H9 (cell line): Measurements from ENCODE around the gene DMXL1. TPM values are rescaled to one million over a fixed set of nuclear protein-coding genes. Genes with fewer than 3 reads are reported as not detected.

Experiments
- DNase-seq: peaks from one replicate; pipeline ENCODE4 v3.0.0-alpha.2; 2017
- H2AFZ ChIP-seq: one replicate; pipeline ENCODE4 v1.6.1; 2013; ENCODE audit warnings: mild to moderate bottlenecking, low read length, control low read depth, moderate library complexity
- H2AK5ac ChIP-seq: 2 replicates; pipeline ENCODE4 v1.6.1; 2013; ENCODE audit warnings: low read length, control low read depth, mixed read lengths; ENCODE audit not compliant: insufficient read length
- H2BK120ac ChIP-seq: one replicate; pipeline ENCODE4 v1.6.1; 2013; ENCODE audit warnings: low read depth, mild to moderate bottlenecking, low read length, control low read depth, inconsistent platforms; ENCODE audit not compliant: poor library complexity, severe bottlenecking
- H2BK12ac ChIP-seq: 2 replicates; pipeline ENCODE4 v1.6.1; 2013; ENCODE audit warnings: low read length, control low read depth, mixed read lengths, low read depth; ENCODE audit not compliant: insufficient read length
- H2BK15ac ChIP-seq: 2 replicates; pipeline ENCODE4 v1.6.1; 2013; ENCODE audit warnings: low read depth, low read length, control low read depth
- H2BK20ac ChIP-seq: one replicate; pipeline ENCODE4 v1.6.1; 2013; ENCODE audit warnings: low read depth, mild to moderate bottlenecking, low read length, control low read depth, inconsistent platforms; ENCODE audit not compliant: poor library complexity, severe bottlenecking
- H2BK5ac ChIP-seq: 2 replicates; pipeline ENCODE4 v1.6.1; 2013; ENCODE audit warnings: low read length, control low read depth, mixed read lengths; ENCODE audit not compliant: insufficient read length
- H3K14ac ChIP-seq: 2 replicates; pipeline ENCODE4 v1.6.1; 2013; ENCODE audit warnings: low read length, control low read depth; ENCODE audit not compliant: insufficient read depth
- H3K18ac ChIP-seq: 2 replicates; pipeline ENCODE4 v1.6.1; 2013; ENCODE audit warnings: low read depth, mild to moderate bottlenecking, mixed read lengths, low read length, control low read depth; ENCODE audit not compliant: insufficient read length
- H3K23ac ChIP-seq: 2 replicates; pipeline ENCODE4 v1.6.1; 2013; ENCODE audit warnings: low read length, control low read depth, mixed read lengths, low read depth; ENCODE audit not compliant: insufficient read length
- H3K23me2 ChIP-seq: 2 replicates; pipeline ENCODE4 v1.6.1; 2013; ENCODE audit warnings: low read depth, mild to moderate bottlenecking, mixed read lengths, low read length, control low read depth; ENCODE audit not compliant: insufficient read length, poor library complexity, severe bottlenecking
- H3K27ac ChIP-seq: 2 replicates; pipeline ENCODE4 v1.5.1; 2013; ENCODE audit warnings: low read length, control low read depth, mixed read lengths, low read depth; ENCODE audit not compliant: insufficient read length
- H3K27me3 ChIP-seq: 2 replicates; pipeline ENCODE4 v1.6.1; 2013; ENCODE audit warnings: low read length, control low read depth, inconsistent platforms; ENCODE audit not compliant: insufficient read depth
- H3K4ac ChIP-seq: 2 replicates; pipeline ENCODE4 v1.6.1; 2013; ENCODE audit warnings: low read depth, mild to moderate bottlenecking, control low read depth, inconsistent platforms, low read length, moderate library complexity
- H3K4me1 ChIP-seq: 2 replicates; pipeline ENCODE4 v1.6.1; 2013; ENCODE audit warnings: low read length, control low read depth, inconsistent platforms; ENCODE audit not compliant: insufficient read depth
- H3K4me2 ChIP-seq: 2 replicates; pipeline ENCODE4 v1.6.1; 2013; ENCODE audit warnings: low read length, control low read depth, mixed read lengths; ENCODE audit not compliant: insufficient read length, insufficient read depth
- H3K56ac ChIP-seq: 2 replicates; pipeline ENCODE4 v1.6.1; 2013; ENCODE audit warnings: low read depth, mild to moderate bottlenecking, mixed read lengths, low read length, control low read depth; ENCODE audit not compliant: insufficient read length
- H3K79me1 ChIP-seq: 2 replicates; pipeline ENCODE4 v1.6.1; 2013; ENCODE audit warnings: low read depth, mild to moderate bottlenecking, moderate library complexity, low read length, control low read depth, inconsistent platforms; ENCODE audit not compliant: insufficient read depth, poor library complexity, severe bottlenecking
- H3K79me2 ChIP-seq: 2 replicates; pipeline ENCODE4 v1.6.1; 2013; ENCODE audit warnings: low read length, control low read depth, inconsistent platforms; ENCODE audit not compliant: insufficient read depth
- H3K9ac ChIP-seq: 2 replicates; pipeline ENCODE4 v1.6.1; 2013; ENCODE audit warnings: low read length, control low read depth, mixed read lengths; ENCODE audit not compliant: insufficient read length; ENCODE audit errors: extremely low read depth
- H3K9me3 ChIP-seq: one replicate; pipeline ENCODE4 v1.6.1; 2013; ENCODE audit warnings: low read depth, low read length, inconsistent platforms; ENCODE audit not compliant: control insufficient read depth
- H3T11ph ChIP-seq: one replicate; pipeline ENCODE4 v1.6.1; 2013; ENCODE audit warnings: mild to moderate bottlenecking, low read length, control low read depth, inconsistent platforms
- H4K20me1 ChIP-seq: one replicate; pipeline ENCODE4 v1.6.1; 2013; ENCODE audit not compliant: control insufficient read depth, insufficient read length, insufficient read depth
- H4K5ac ChIP-seq: 2 replicates; pipeline ENCODE4 v1.6.1; 2013; ENCODE audit warnings: low read depth, mild to moderate bottlenecking, mixed read lengths, low read length, control low read depth; ENCODE audit not compliant: insufficient read length
- H4K8ac ChIP-seq: replicated peaks from 2 replicates; pipeline ENCODE4 v1.6.1; 2013; ENCODE audit warnings: low read length, control low read depth, mixed read lengths, low read depth; ENCODE audit not compliant: insufficient read length
- H4K91ac ChIP-seq: 2 replicates; pipeline ENCODE4 v1.6.1; 2013; ENCODE audit warnings: low read depth, mild to moderate bottlenecking, moderate library complexity, mixed read lengths, low read length, control low read depth; ENCODE audit not compliant: insufficient read length
- H3K27ac Mint-ChIP-seq, 3 experiments: 2 replicates in 2 of 3; 3 replicates in 1 of 3; pipeline ENCODE4 v1.8.0; 2020 to 2021; ENCODE audit warnings: mixed read lengths in 3 of 3, mild to moderate bottlenecking in 1 of 3, moderate library complexity in 1 of 3
- H3K27me3 Mint-ChIP-seq: 2 replicates; pipeline ENCODE4 v1.8.0; 2021; ENCODE audit warnings: low read depth, mild to moderate bottlenecking, moderate library complexity, mixed read lengths
- H3K36me3 Mint-ChIP-seq, 3 experiments: 2 replicates in 2 of 3; 3 replicates in 1 of 3; pipeline ENCODE4 v1.8.0; 2020 to 2021; ENCODE audit warnings: low read depth in 3 of 3, mixed read lengths in 3 of 3; ENCODE audit not compliant: insufficient read depth in 1 of 3
- H3K4me1 Mint-ChIP-seq, 2 experiments: 2 replicates each; pipeline ENCODE4 v1.8.0; 2020; ENCODE audit warnings: mixed read lengths in 2 of 2
- H3K4me3 Mint-ChIP-seq, 2 experiments: 2 replicates in 1 of 2; 3 replicates in 1 of 2; pipeline ENCODE4 v1.8.0; 2020 to 2021; ENCODE audit warnings: mild to moderate bottlenecking in 2 of 2, mixed read lengths in 2 of 2, moderate library complexity in 1 of 2
- H3K9me3 Mint-ChIP-seq, 2 experiments: 2 replicates in 1 of 2; 3 replicates in 1 of 2; pipeline ENCODE4 v1.8.0; 2020; ENCODE audit warnings: mild to moderate bottlenecking in 2 of 2, mixed read lengths in 2 of 2, moderate library complexity in 1 of 2
- WGBS: extraction: QIAGEN DNeasy Blood & Tissue Kit; methylation state at CpG from one replicate; pipeline ENCODE4 v1.1.7; 2013; ENCODE audit warnings: missing lambda C conversion rate, low lambda C conversion rate, mixed read lengths; ENCODE audit not compliant: insufficient read length; ENCODE audit errors: extremely low coverage; 5-methylcytosine and 5-hydroxymethylcytosine counted together
- total RNA-seq: library from RNA; stranded (reverse); gene quantifications from 2 replicates; pipeline ENCODE4 v1.2.1, GENCODE V29; 2021
- TF ChIP-seq, protein P1 (sequence below): fragments of 200-600 bp; sonication (generic); conservative IDR thresholded peaks from 3 replicates; pipeline ENCODE4 v1.8.0; 2021; ENCODE audit warnings: antibody characterized with exemption, mild to moderate bottlenecking

The DMXL1 gene
- total RNA-seq, 1 experiment from 2014 or later, result 63.5 TPM

DNA sequence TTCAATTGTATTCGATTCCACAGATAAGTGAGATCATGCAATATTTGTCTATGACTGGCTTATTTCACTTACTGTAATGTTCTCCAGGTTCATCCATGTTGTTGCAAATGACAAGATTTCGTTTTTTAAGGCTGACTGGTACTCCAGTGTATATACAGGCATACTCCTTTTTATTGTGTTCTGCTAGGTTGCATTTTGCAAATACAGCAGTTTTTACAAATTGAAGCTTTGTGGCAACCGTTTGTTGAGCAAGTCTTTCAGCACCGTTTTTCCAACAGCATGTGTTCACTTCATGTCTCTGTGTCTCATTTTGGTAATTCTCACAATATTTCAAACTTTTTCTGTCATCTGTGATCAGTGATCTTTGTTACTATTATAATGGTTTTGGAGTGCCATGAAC is 82.7 kb downstream of the DMXL1 start:
- Histone ChIP-seq H3K4me1 (no peaks in the 10 kb centered on the region), H2BK12ac (no peak overlapping the region), H3K27ac (no peak overlapping the region), H3K18ac (no peak overlapping the region), H3K56ac (no peak overlapping the region), H3T11ph (no peak overlapping the region), H3K23ac (no peak overlapping the region), H3K79me1 (no peaks in the 10 kb centered on the region), H3K4me2 (no peak overlapping the region), H2BK15ac (no peak overlapping the region), H2BK5ac (no peak overlapping the region), H2AFZ (no peak overlapping the region), H3K9me3 (no peaks in the 10 kb centered on the region), H4K5ac (no peak overlapping the region), H2BK20ac (no peak overlapping the region), H2BK120ac (no peak overlapping the region), H4K91ac (no peak overlapping the region), H3K14ac (no peak overlapping the region), H3K27me3 (no peaks in the 10 kb centered on the region), H3K4ac (no peak overlapping the region), H2AK5ac (no peak overlapping the region), H3K23me2 (no peaks in the 10 kb centered on the region), H4K20me1 (no peaks in the 10 kb centered on the region), H3K79me2 (no peaks in the 10 kb centered on the region), H4K8ac (no peak overlapping the region), H3K9ac (no peak overlapping the region)
- H3K4me3 Mint-ChIP-seq, result no peak overlapping the region
- peaks cover 0 to 3% of the 10 kb centered on the region in 2 experiments; a peak in 1 of 5 replicates for H3K9me3 Mint-ChIP-seq
- TF ChIP-seq, protein P1, sequence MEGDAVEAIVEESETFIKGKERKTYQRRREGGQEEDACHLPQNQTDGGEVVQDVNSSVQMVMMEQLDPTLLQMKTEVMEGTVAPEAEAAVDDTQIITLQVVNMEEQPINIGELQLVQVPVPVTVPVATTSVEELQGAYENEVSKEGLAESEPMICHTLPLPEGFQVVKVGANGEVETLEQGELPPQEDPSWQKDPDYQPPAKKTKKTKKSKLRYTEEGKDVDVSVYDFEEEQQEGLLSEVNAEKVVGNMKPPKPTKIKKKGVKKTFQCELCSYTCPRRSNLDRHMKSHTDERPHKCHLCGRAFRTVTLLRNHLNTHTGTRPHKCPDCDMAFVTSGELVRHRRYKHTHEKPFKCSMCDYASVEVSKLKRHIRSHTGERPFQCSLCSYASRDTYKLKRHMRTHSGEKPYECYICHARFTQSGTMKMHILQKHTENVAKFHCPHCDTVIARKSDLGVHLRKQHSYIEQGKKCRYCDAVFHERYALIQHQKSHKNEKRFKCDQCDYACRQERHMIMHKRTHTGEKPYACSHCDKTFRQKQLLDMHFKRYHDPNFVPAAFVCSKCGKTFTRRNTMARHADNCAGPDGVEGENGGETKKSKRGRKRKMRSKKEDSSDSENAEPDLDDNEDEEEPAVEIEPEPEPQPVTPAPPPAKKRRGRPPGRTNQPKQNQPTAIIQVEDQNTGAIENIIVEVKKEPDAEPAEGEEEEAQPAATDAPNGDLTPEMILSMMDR, result no peak
- H3K4me1 Mint-ChIP-seq, result peaks cover 6% of the 10 kb centered on the region in 2 experiments
- no peak for DNase-seq
- WGBS, result no CpG with 5 or more reads among the region's 4 CpGs
- H3K27ac Mint-ChIP-seq, result no peak overlapping the region
- H3K27me3 Mint-ChIP-seq, result no peaks in the 10 kb centered on the region
- peaks cover 20 to 66% (median 56%) of the 10 kb centered on the region in 3 experiments; a peak in 6 of 7 replicates for H3K36me3 Mint-ChIP-seq
